Smooth muscle cell (in vitro differentiated cells): ENCODE data around the gene ATP5PO. TPM values are rescaled to one million over a fixed set of nuclear protein-coding genes. Genes with fewer than 3 reads are reported as not detected.

Source experiments
- DNase-seq: peaks from one replicate; lab custom pipeline; 2025; ENCODE audit not compliant: unreplicated experiment; lab: John Stamatoyannopoulos, UW
- H2AFZ ChIP-seq: fragments of 200-600 bp; sonication (generic); 2 replicates; pipeline ENCODE4 v1.6.0; 2016; ENCODE audit warnings: antibody characterized with exemption, low read depth, mild to moderate bottlenecking
- H3F3A ChIP-seq: fragments of 200-600 bp; sonication (generic); 2 replicates; pipeline ENCODE4 v1.6.0; 2017; ENCODE audit warnings: antibody characterized with exemption, low read depth
- H3K27ac ChIP-seq: fragments of 200-600 bp; sonication (generic); 2 replicates; pipeline ENCODE4 v1.5.1; 2016; ENCODE audit warnings: low read depth, mild to moderate bottlenecking
- H3K27me3 ChIP-seq: fragments of 200-600 bp; sonication (generic); 2 replicates; pipeline ENCODE4 v1.6.1; 2016; ENCODE audit warnings: low read depth, mild to moderate bottlenecking
- H3K36me3 ChIP-seq: fragments of 200-600 bp; sonication (generic); 2 replicates; pipeline ENCODE4 v1.5.1; 2016; ENCODE audit warnings: low read depth
- H3K4me1 ChIP-seq: fragments of 200-600 bp; sonication (generic); 2 replicates; pipeline ENCODE4 v1.5.1; 2016; ENCODE audit warnings: low read depth
- H3K4me2 ChIP-seq: fragments of 200-600 bp; sonication (generic); 2 replicates; pipeline ENCODE4 v1.6.0; 2016; ENCODE audit warnings: mild to moderate bottlenecking
- H3K4me3 ChIP-seq: fragments of 200-600 bp; sonication (generic); 2 replicates; pipeline ENCODE4 v1.5.1; 2016; ENCODE audit warnings: mild to moderate bottlenecking
- H3K79me2 ChIP-seq: fragments of 200-600 bp; sonication (generic); 2 replicates; pipeline ENCODE4 v1.6.0; 2016; ENCODE audit warnings: low read depth, mild to moderate bottlenecking
- H3K9ac ChIP-seq: fragments of 200-600 bp; sonication (generic); 2 replicates; pipeline ENCODE4 v1.6.0; 2016; ENCODE audit warnings: low read depth
- H3K9me3 ChIP-seq: fragments of 200-600 bp; sonication (generic); replicated peaks from 2 replicates; pipeline ENCODE4 v1.5.1; 2016; ENCODE audit warnings: low read depth
- H4K20me1 ChIP-seq: fragments of 200-600 bp; sonication (generic); 2 replicates; pipeline ENCODE4 v1.6.0; 2016; ENCODE audit warnings: low read depth
- CTCF ChIP-seq: fragments of 200-600 bp; sonication (generic); IDR thresholded peaks from 2 replicates; pipeline ENCODE4 v1.5.1; 2017; ENCODE audit warnings: borderline replicate concordance, mild to moderate bottlenecking, antibody characterized with exemption; ENCODE audit not compliant: insufficient read depth, poor library complexity, severe bottlenecking
- WGBS: methylation state at CpG from one replicate; pipeline ENCODE4 v1.1.7; 2016; ENCODE audit warnings: low lambda C conversion rate; 5-methylcytosine and 5-hydroxymethylcytosine counted together
- polyA plus RNA-seq: library from polyadenylated mRNA; unstranded; fragments of >200 nt; fragmentation: Nextera tagmentation; extraction: Ambion mirVana; gene quantifications from 2 replicates; pipeline ENCODE4 v1.2.1, GENCODE V29; 2016
- total RNA-seq: library from RNA; depleted of rRNA; stranded (reverse); fragments of >200 nt; gene quantifications from 2 replicates; pipeline ENCODE4 v1.2.3, GENCODE V29; 2014

ATP5PO gene
- total and polyA plus RNA-seq, 2 experiments from 2014 or later, result 226 to 363 TPM

DNA sequence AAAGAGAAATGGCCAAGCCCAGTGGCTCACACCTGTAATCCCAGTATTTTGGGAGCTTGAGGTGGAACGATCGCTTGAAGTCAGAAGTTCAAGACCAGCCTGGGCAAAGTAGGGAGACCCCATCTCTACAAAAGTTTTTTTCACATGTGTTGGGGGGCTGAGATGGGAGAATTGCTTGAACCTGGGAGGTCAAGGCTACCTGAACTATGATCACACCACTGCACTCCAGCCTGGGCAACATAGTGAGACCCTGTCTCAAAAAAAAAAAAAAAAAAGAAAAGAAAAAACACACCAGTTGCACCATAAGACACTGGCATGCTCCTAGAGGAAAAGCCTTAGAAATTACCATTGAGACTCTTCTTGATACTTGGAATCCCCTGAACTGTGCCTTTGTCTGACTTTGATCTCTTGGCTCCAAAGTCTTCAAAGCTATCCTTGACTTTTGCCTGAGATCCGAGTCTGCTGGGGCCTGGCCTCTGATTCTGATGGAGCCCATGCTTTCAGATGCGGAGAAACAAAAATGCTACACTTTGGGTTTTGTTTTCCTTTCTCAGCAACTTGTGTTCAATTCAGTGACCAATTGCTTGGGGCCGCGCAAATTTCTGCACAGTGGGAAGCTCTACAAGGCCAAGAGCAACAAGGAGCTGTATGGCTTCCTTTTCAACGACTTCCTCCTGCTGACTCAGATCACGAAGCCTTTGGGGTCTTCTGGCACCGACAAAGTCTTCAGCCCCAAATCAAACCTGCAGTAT lies 33.7 kb downstream of the ATP5PO start:
- 93% methylated on average over 9 of the region's 9 CpGs for WGBS
- H3K4me2 ChIP-seq, result no peak overlapping the region
- TF ChIP-seq CTCF, result no peak

GRCh38 chr21:33880626-33881025 lies 35.0 kb downstream of the ATP5PO start:
- H3K4me1 ChIP-seq, result no peaks in the 10 kb centered on the region
- H2AFZ ChIP-seq, result no peak overlapping the region
- no peak overlapping the region for H3K27ac ChIP-seq
- no peaks in the 10 kb centered on the region for H3K36me3 ChIP-seq
- no peaks in the 10 kb centered on the region for H3K79me2 ChIP-seq
- no peak for TF ChIP-seq CTCF
- no peak overlapping the region for H3K4me3 ChIP-seq
- H3F3A ChIP-seq, result no peaks in the 10 kb centered on the region
- no peaks in the 10 kb centered on the region for H3K27me3 ChIP-seq
- no peak overlapping the region for H3K4me2 ChIP-seq
- H4K20me1 ChIP-seq, result no peaks in the 10 kb centered on the region
- DNase-seq, result no peak
- no peak overlapping the region for H3K9ac ChIP-seq
- 91% methylated on average over 13 of the region's 13 CpGs for whole genome bisulfite sequencing
- H3K9me3 ChIP-seq, result no peaks in the 10 kb centered on the region

More for the DNA sequence above, 33.7 kb downstream of the ATP5PO start:
- H2AFZ ChIP-seq, result no peak overlapping the region
- H3K4me1 ChIP-seq, result no peaks in the 10 kb centered on the region
- no peaks in the 10 kb centered on the region for H3F3A ChIP-seq
- H3K79me2 ChIP-seq, result no peaks in the 10 kb centered on the region
- no peaks in the 10 kb centered on the region for H3K27me3 ChIP-seq
- H3K36me3 ChIP-seq, result no peaks in the 10 kb centered on the region
- no peaks in the 10 kb centered on the region for H4K20me1 ChIP-seq
- no peak overlapping the region for H3K27ac ChIP-seq
- DNase-seq, result no peak
- H3K9me3 ChIP-seq, result no peaks in the 10 kb centered on the region
- no peak overlapping the region for H3K4me3 ChIP-seq
- no peak overlapping the region for H3K9ac ChIP-seq

DNA sequence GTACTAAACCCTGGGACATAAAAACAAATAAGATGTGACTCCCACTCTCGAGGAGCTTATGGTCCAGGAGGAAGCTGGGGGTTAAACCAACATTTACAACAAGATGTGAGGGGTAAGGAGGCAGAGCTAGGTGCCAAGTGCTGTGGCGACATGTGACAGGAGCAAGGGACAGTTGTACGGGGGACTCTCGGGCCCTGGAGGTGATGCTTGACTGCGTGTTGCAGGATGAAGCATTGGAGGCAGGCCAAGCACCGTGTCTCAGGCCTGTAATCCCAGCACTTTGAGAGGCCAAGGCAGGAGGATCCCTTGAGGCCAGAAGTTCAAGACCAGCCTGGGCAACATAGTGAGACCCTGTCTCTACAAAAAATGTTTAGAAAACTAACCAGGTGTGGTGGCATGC lies 36.8 kb downstream of the ATP5PO start:
- Histone ChIP-seq H3K4me2 (no peak overlapping the region), H2AFZ (no peak overlapping the region), H3K36me3 (no peaks in the 10 kb centered on the region), H3K4me3 (no peak overlapping the region), H4K20me1 (no peaks in the 10 kb centered on the region), H3K79me2 (no peaks in the 10 kb centered on the region), H3F3A (no peaks in the 10 kb centered on the region), H3K9ac (no peak overlapping the region), H3K27ac (no peak overlapping the region), H3K9me3 (no peaks in the 10 kb centered on the region), H3K27me3 (no peaks in the 10 kb centered on the region), H3K4me1 (no peaks in the 10 kb centered on the region)
- no peak for TF ChIP-seq CTCF
- 90% methylated on average over 6 of the region's 6 CpGs for WGBS
- no peak for DNase-seq
